ENCODE results near the gene SATL1. TPM values are rescaled to one million over a fixed set of nuclear protein-coding genes. Genes with fewer than 3 reads are reported as not detected.

SATL1 gene
- total and polyA plus RNA-seq, 2 experiments from 2014 or later = 0.14 to 0.68 TPM

- Histone ChIP-seq H3K4me3 (peak overlapping the region; percentile 78), H3K27ac (ENCODE audit: low read depth) (peak overlapping the region; percentile 17; the same call in 1 of the 2 replicates), H2AFZ (peak overlapping the region; percentile 87), H3K79me2 (replicated peaks; ENCODE audit: insufficient read depth) (peaks cover 41% of the 10 kb centered on the region), H3K9me2 (ENCODE audit: insufficient read depth) (no peaks in the 10 kb centered on the region), H3K4me1 (ENCODE audit: insufficient read depth) (peaks cover 10% of the 10 kb centered on the region), H4K20me1 (replicated peaks; ENCODE audit: insufficient read depth) (no peaks in the 10 kb centered on the region), H3K36me3 (ENCODE audit: insufficient read depth) (peaks cover 7% of the 10 kb centered on the region; the same call in 1 of the 2 replicates), H3F3A (replicated peaks; ENCODE audit: low read depth) (no peaks in the 10 kb centered on the region), H3K4me2 (peak overlapping the region; percentile 72), H3K27me3 (ENCODE audit: insufficient read depth) (no peaks in the 10 kb centered on the region)
- Mint-ChIP-seq H3K27me3 (ENCODE audit: insufficient read depth, low read depth, poor library complexity) (no peaks in the 10 kb centered on the region), H3K4me1 (peaks cover 14% of the 10 kb centered on the region; the same call in 2 of the 3 replicates), H3K4me3 (peak overlapping the region; percentile 94), H3K9me3 (no peaks in the 10 kb centered on the region), H3K36me3 (ENCODE audit: low read depth) (no peaks in the 10 kb centered on the region; the same call in none of the 3 replicates), H3K27ac (peak overlapping the region; percentile 56; the same call in 1 of the 2 replicates)
- TF ChIP-seq CREB1 (CRISPR knock-in tag; IDR thresholded peaks at IDR 0.05; ENCODE audit: low read depth) = no peak
- no peak for TF ChIP-seq ZNF462 (CRISPR knock-in tag; IDR thresholded peaks at IDR 0.05)
- no peak for ATAC-seq
- DNase-seq (ENCODE audit: low spot score) = no peak
Measured at GRCh38 chrX:85243155-85243554, 424 bp downstream of the SATL1 start.

GRCh38 chrX:85223359-85223758 lies 20.2 kb downstream of the SATL1 start:
- Histone ChIP-seq H3K4me1 (ENCODE audit: insufficient read depth) (no peaks in the 10 kb centered on the region), H3F3A (replicated peaks; ENCODE audit: low read depth) (no peaks in the 10 kb centered on the region), H3K79me2 (replicated peaks; ENCODE audit: insufficient read depth) (no peaks in the 10 kb centered on the region), H3K27ac (ENCODE audit: low read depth) (no peak overlapping the region), H3K4me2 (no peak overlapping the region), H3K4me3 (no peak overlapping the region), H4K20me1 (replicated peaks; ENCODE audit: insufficient read depth) (no peaks in the 10 kb centered on the region), H3K27me3 (ENCODE audit: insufficient read depth) (no peaks in the 10 kb centered on the region), H2AFZ (no peak overlapping the region), H3K36me3 (ENCODE audit: insufficient read depth) (no peaks in the 10 kb centered on the region), H3K9me2 (ENCODE audit: insufficient read depth) (no peaks in the 10 kb centered on the region)
- DNase-seq (ENCODE audit: low spot score) (no peak), ATAC-seq (no peak)
- Mint-ChIP-seq H3K27ac (no peak overlapping the region; the same call in 1 of the 2 replicates), H3K9me3 (no peaks in the 10 kb centered on the region), H3K27me3 (ENCODE audit: insufficient read depth, low read depth, poor library complexity) (peaks cover 1% of the 10 kb centered on the region), H3K36me3 (ENCODE audit: low read depth) (no peaks in the 10 kb centered on the region), H3K4me3 (no peak overlapping the region), H3K4me1 (no peaks in the 10 kb centered on the region)
- TF ChIP-seq ZNF462 (CRISPR knock-in tag; IDR thresholded peaks at IDR 0.05) (no peak), CREB1 (CRISPR knock-in tag; IDR thresholded peaks at IDR 0.05; ENCODE audit: low read depth) (no peak), ETS1 (IDR thresholded peaks at IDR 0.05) (no peak), STAT1 (IDR thresholded peaks at IDR 0.05; ENCODE audit: unreplicated experiment) (no peak)

All from GM23338 (cell line).